Mesothelial cell of epicardium (in vitro differentiated cells): ENCODE measurements around the gene CDRT4. TPM values are rescaled to one million over a fixed set of nuclear protein-coding genes. Genes with fewer than 3 reads are reported as not detected.

Experiments used
- DNase-seq, 2 experiments: peaks; one replicate each; pipeline ENCODE4 v3.0.0; 2021; ENCODE audit warnings: low spot score in 2 of 2; ENCODE audit not compliant: unreplicated experiment in 2 of 2
- H3K27ac Mint-ChIP-seq: 2 replicates; pipeline ENCODE4 v1.8.0; 2021; ENCODE audit warnings: mixed read lengths
- H3K27me3 Mint-ChIP-seq: 2 replicates; pipeline ENCODE4 v1.8.0; 2021; ENCODE audit warnings: low read depth, mixed read lengths
- H3K36me3 Mint-ChIP-seq: 2 replicates; pipeline ENCODE4 v1.8.0; 2021; ENCODE audit warnings: mixed read lengths
- H3K4me1 Mint-ChIP-seq: 2 replicates; pipeline ENCODE4 v1.8.0; 2021; ENCODE audit warnings: mixed read lengths
- H3K4me3 Mint-ChIP-seq: 2 replicates; pipeline ENCODE4 v1.8.0; 2021; ENCODE audit warnings: mild to moderate bottlenecking, moderate library complexity, mixed read lengths
- H3K9me3 Mint-ChIP-seq: 2 replicates; pipeline ENCODE4 v1.8.0; 2021; ENCODE audit warnings: mixed read lengths
- CTCF ChIP-seq: fragments of 200-600 bp; sonication (generic); IDR thresholded peaks from one replicate; pipeline ENCODE4 v1.5.0; 2021; ENCODE audit warnings: antibody characterized with exemption; ENCODE audit not compliant: unreplicated experiment
- total RNA-seq: library from RNA; stranded (reverse); gene quantifications from 3 replicates; pipeline ENCODE4 v1.2.1, GENCODE V29; 2021

Gene CDRT4
- total RNA-seq, 1 donor from 2014 or later: 39.7 TPM

GRCh38 chr17:15398291-15398690 is 69.1 kb downstream of the CDRT4 start:
- H3K4me1 Mint-ChIP-seq: peaks cover 17% of the 10 kb centered on the region

GRCh38 chr17:15397620-15398019 is 69.8 kb downstream of the CDRT4 start:
- Mint-ChIP-seq H3K4me3 (no peak overlapping the region), H3K27ac (no peak overlapping the region), H3K27me3 (no peaks in the 10 kb centered on the region), H3K36me3 (no peaks in the 10 kb centered on the region), H3K4me1 (peaks cover 17% of the 10 kb centered on the region), H3K9me3 (no peaks in the 10 kb centered on the region)
- DNase-seq: no peak
- no peak for TF ChIP-seq CTCF

More at GRCh38 chr17:15398291-15398690, 69.1 kb downstream of the CDRT4 start:
- no peaks in the 10 kb centered on the region for H3K27me3 Mint-ChIP-seq
- TF ChIP-seq CTCF: no peak
- DNase-seq: no peak
- no peak overlapping the region for H3K4me3 Mint-ChIP-seq
- H3K9me3 Mint-ChIP-seq: no peaks in the 10 kb centered on the region
- H3K27ac Mint-ChIP-seq: no peak overlapping the region
- no peaks in the 10 kb centered on the region for H3K36me3 Mint-ChIP-seq

GRCh38 chr17:15395091-15395490 is 72.3 kb downstream of the CDRT4 start:
- Mint-ChIP-seq H3K27ac (no peak overlapping the region), H3K4me1 (peaks cover 17% of the 10 kb centered on the region), H3K27me3 (no peaks in the 10 kb centered on the region), H3K4me3 (no peak overlapping the region), H3K9me3 (no peaks in the 10 kb centered on the region), H3K36me3 (no peaks in the 10 kb centered on the region)
- no peak for TF ChIP-seq CTCF
- no peak for DNase-seq

GRCh38 chr17:15393414-15393813 is 74.0 kb downstream of the CDRT4 start:
- H3K27ac Mint-ChIP-seq: no peak overlapping the region
- H3K27me3 Mint-ChIP-seq: no peaks in the 10 kb centered on the region
- H3K36me3 Mint-ChIP-seq: no peaks in the 10 kb centered on the region
- peaks cover 10% of the 10 kb centered on the region for H3K4me1 Mint-ChIP-seq
- no peak overlapping the region for H3K4me3 Mint-ChIP-seq
- TF ChIP-seq CTCF: no peak
- no peaks in the 10 kb centered on the region for H3K9me3 Mint-ChIP-seq
- DNase-seq: no peak

- Mint-ChIP-seq H3K36me3 (no peaks in the 10 kb centered on the region), H3K27ac (no peak overlapping the region), H3K4me3 (no peak overlapping the region), H3K9me3 (no peaks in the 10 kb centered on the region), H3K27me3 (no peaks in the 10 kb centered on the region), H3K4me1 (no peaks in the 10 kb centered on the region)
- no peak for TF ChIP-seq CTCF
- no peak for DNase-seq
Measured at GRCh38 chr17:15392326-15392741, 75.1 kb downstream of the CDRT4 start.
